K562 (cell line): ENCODE measurements around the gene TSPYL6. TPM values are rescaled to one million over a fixed set of nuclear protein-coding genes. Genes with fewer than 3 reads are reported as not detected.

ENCODE experiments used
- ATAC-seq: fragments of 200-7000 bp; cut with Tn5 transposase; 3 replicates; pipeline ENCODE4 v1.9.1; 2020; ENCODE audit warnings: moderate library complexity
- BruUV-seq: library from RNA; stranded (reverse); fragments of 400-500 nt; replicated peaks from 2 replicates; lab custom pipeline; 2021; lab: Mats Ljungman, UMichigan
- CTCF ChIA-PET: fragments of 300-600 bp; formaldehyde crosslinking; extraction: SDS; loops from one replicate; lab custom pipeline; 2021; ENCODE audit warnings: low intra/inter-chr PET ratio; lab: Yijun Ruan, JAX
- POLR2A ChIA-PET: fragments of 300-600, 350-650 bp; sonication (Branson Sonifier 250); formaldehyde crosslinking; extraction: SDS; loops from one replicate; lab custom pipeline; 2021; ENCODE audit warnings: antibody characterized with exemption, inconsistent platforms; lab: Yijun Ruan, JAX
- DNase-seq, 4 experiments: peaks; one replicate each; pipeline versions ENCODE4 v3.0.0 to v3.0.0-alpha.2; 2011 to 2018; ENCODE audit warnings: low spot score in 3 of 4, mixed read lengths in 3 of 4; ENCODE audit errors: extremely low read depth in 1 of 4
- FAIRE-seq: peaks from 2 replicates; lab custom pipeline; 2011; peaks lifted over from hg19 to GRCh38; lab: Jason Lieb, UNC
- H2AFZ ChIP-seq: 2 replicates; pipeline ENCODE4 v1.6.0; 2011; ENCODE audit warnings: low read depth, low read length, control low read depth, inconsistent platforms
- H3K27ac ChIP-seq: fragments of 200-600 bp; 3 replicates; pipeline ENCODE4 v1.8.0; 2011; ENCODE audit warnings: low read depth, mild to moderate bottlenecking, control low read depth, inconsistent platforms, low read length, moderate library complexity, mixed read lengths; ENCODE audit errors: extremely low read depth
- H3K27me3 ChIP-seq, 2 experiments: fragments of 300-600 bp in 1 of 2; 2 replicates in 1 of 2; 3 replicates in 1 of 2; pipeline versions ENCODE4 v1.6.0 to v1.8.0; 2011; ENCODE audit warnings: inconsistent platforms in 2 of 2, low read length in 2 of 2, mild to moderate bottlenecking in 1 of 2, mixed read lengths in 1 of 2, moderate library complexity in 1 of 2; ENCODE audit not compliant: control insufficient read depth in 2 of 2, insufficient read depth in 2 of 2
- H3K36me3 ChIP-seq: fragments of 300-600 bp; 3 replicates; pipeline ENCODE4 v1.8.0; 2011; ENCODE audit warnings: mild to moderate bottlenecking, low read length, inconsistent platforms; ENCODE audit not compliant: control insufficient read depth, insufficient read depth
- H3K4me1 ChIP-seq, 2 experiments: fragments of 200-600 bp in 1 of 2; replicated peaks in 1 of 2; 2 replicates in 1 of 2; 3 replicates in 1 of 2; pipeline versions ENCODE4 v1.5.1 to v1.8.0; 2011; ENCODE audit warnings: inconsistent platforms in 2 of 2, low read length in 2 of 2, mild to moderate bottlenecking in 1 of 2, mixed read lengths in 1 of 2, moderate library complexity in 1 of 2; ENCODE audit not compliant: control insufficient read depth in 2 of 2, insufficient read depth in 2 of 2
- H3K4me2 ChIP-seq: 2 replicates; pipeline ENCODE4 v1.6.1; 2011; ENCODE audit warnings: low read length, control low read depth, inconsistent platforms, mixed read lengths; ENCODE audit not compliant: insufficient read depth
- H3K4me3 ChIP-seq: fragments of 200-600 bp; sonication (generic), shearing (Covaris generic); 2 replicates; pipeline ENCODE4 v1.5.1; 2016; ENCODE audit warnings: control low read depth, inconsistent platforms
- H3K79me2 ChIP-seq: fragments of 200-600 bp; 3 replicates; pipeline ENCODE4 v1.8.0; 2011; ENCODE audit warnings: low read length, inconsistent platforms; ENCODE audit not compliant: control insufficient read depth, insufficient read depth
- H3K9ac ChIP-seq, 2 experiments: 2 replicates each; pipeline versions ENCODE4 v1.6.0 to v1.6.1; 2011; ENCODE audit warnings: low read depth in 2 of 2, low read length in 2 of 2, control low read depth in 1 of 2, inconsistent platforms in 1 of 2, mild to moderate bottlenecking in 1 of 2, mixed read lengths in 1 of 2; ENCODE audit not compliant: insufficient read depth in 1 of 2
- H3K9me1 ChIP-seq: one replicate; pipeline ENCODE4 v1.6.0; 2011; ENCODE audit warnings: inconsistent platforms, mild to moderate bottlenecking, low read length, moderate library complexity; ENCODE audit not compliant: control insufficient read depth, insufficient read depth
- H3K9me3 ChIP-seq: replicated peaks from 2 replicates; pipeline ENCODE4 v1.5.1; 2011; ENCODE audit warnings: low read depth, low read length, inconsistent platforms; ENCODE audit not compliant: control insufficient read depth, insufficient read depth
- H4K20me1 ChIP-seq: replicated peaks from 2 replicates; pipeline ENCODE4 v1.6.1; 2011; ENCODE audit warnings: low read length, inconsistent platforms, mixed read lengths; ENCODE audit not compliant: control insufficient read depth, insufficient read depth
- FOXM1 ChIP-seq, 2 experiments: fragments of 450-650 bp in 1 of 2; sonication (generic) in 1 of 2; formaldehyde crosslinking in 1 of 2; IDR thresholded peaks; 2 replicates each; pipeline versions ENCODE4 v1.6.1 to v1.9.0; 2017 to 2022; ENCODE audit warnings: low read depth in 2 of 2, mild to moderate bottlenecking in 2 of 2, missing genetic modification reagents in 1 of 2, moderate library complexity in 1 of 2
- MEIS2 ChIP-seq: fragments of 450-650 bp; IDR thresholded peaks from 2 replicates; pipeline ENCODE4 v1.6.1; 2014; ENCODE audit warnings: mild to moderate bottlenecking; ENCODE audit not compliant: partially characterized antibody
- PRPF4 ChIP-seq: fragments of 200-400 bp; formaldehyde crosslinking; IDR thresholded peaks from one replicate; pipeline ENCODE4 v1.6.1; 2017; ENCODE audit warnings: low read length, low read depth, mild to moderate bottlenecking; ENCODE audit not compliant: insufficient read depth, poor library complexity, severe bottlenecking
- SRSF3 ChIP-seq: fragments of 200-400 bp; formaldehyde crosslinking; IDR thresholded peaks from 2 replicates; pipeline ENCODE4 v1.6.1; 2016; ENCODE audit warnings: mild to moderate bottlenecking, low read length, moderate library complexity; ENCODE audit not compliant: insufficient read depth
- ZKSCAN8 ChIP-seq: fragments of 200-800 bp; sonication (Bioruptor generic); IDR thresholded peaks from 2 replicates; pipeline ENCODE4 v1.6.1; 2016; ENCODE audit warnings: missing genetic modification characterization, missing compliant biosample characterization
- ZNF699 ChIP-seq: fragments of 250-450 bp; sonication (Bioruptor Pico); IDR thresholded peaks from 2 replicates; pipeline ENCODE4 v1.8.0; 2021; ENCODE audit warnings: mild to moderate bottlenecking, moderate library complexity; ENCODE audit not compliant: insufficient replicate concordance
- WGBS: fragments of 100-300 bp; shearing (Covaris generic); methylation state at CpG from one replicate; pipeline ENCODE4 v1.1.6; 2016; ENCODE audit warnings: low coverage, mixed read lengths; ENCODE audit not compliant: insufficient coverage; ENCODE audit errors: missing lambda C conversion rate; 5-methylcytosine and 5-hydroxymethylcytosine counted together
- in situ Hi-C: fragments of 300-500 bp; cut with MboI; formaldehyde crosslinking; loops from 4 replicates; pipeline ENCODE4 v1.15.0; 2018; ENCODE audit warnings: inconsistent platforms, mixed read lengths
- intact Hi-C: fragments of 100-400 bp; cut with micrococcal nuclease; formaldehyde crosslinking; loops from 2 replicates; pipeline ENCODE4 v1.14.2; 2022
- polyA plus RNA-seq, 8 experiments: library from polyadenylated mRNA; depleted of rRNA in 4 of 8; stranded (reverse) in 5 of 8; unstranded in 3 of 8; fragments of >200 nt; fragmentation: Nextera tagmentation in 2 of 8; fragmentation: Illumina TruSeq in 1 of 8; extraction: Ambion mirVana in 2 of 8; extraction: Trizol in 1 of 8; gene quantifications; 2 replicates each; pipeline versions ENCODE4 v1.2.1 to v1.2.3, GENCODE V29; 2011 to 2014; ENCODE audit warnings: inconsistent platforms in 1 of 8, missing spikeins in 1 of 8
- total RNA-seq, 7 experiments: library from RNA; depleted of rRNA in 6 of 7; stranded (reverse); fragments of >200 nt in 6 of 7; fragmentation: Illumina TruSeq in 2 of 7; extraction: Trizol in 2 of 7; gene quantifications; 2 replicates each; pipeline versions ENCODE4 v1.2.1 to v1.2.3, GENCODE V29; 2011 to 2021; ENCODE audit warnings: low replicate concordance in 1 of 7
- TF ChIP-seq, protein P1 (sequence below): fragments of 450-650 bp; IDR thresholded peaks from 2 replicates; pipeline ENCODE4 v1.6.1; 2018; ENCODE audit not compliant: partially characterized antibody
- TF ChIP-seq, protein P2 (sequence below): fragments of 150-350 bp; conservative IDR thresholded peaks from 2 replicates; pipeline ENCODE4 v1.6.1; 2014; ENCODE audit warnings: low read length
- TF ChIP-seq, protein P3 (sequence below): fragments of 250-450 bp; sonication (Bioruptor Pico); IDR thresholded peaks from 2 replicates; pipeline ENCODE4 v1.4.0; 2020; ENCODE audit warnings: mild to moderate bottlenecking, moderate library complexity

Gene TSPYL6
- total and polyA plus RNA-seq, 9 of the 15 experiments (the other 6 are each of a cell fraction or from before 2014, with no cell fraction given): 1.5 to 10.1 (median 7.6) TPM

DNA sequence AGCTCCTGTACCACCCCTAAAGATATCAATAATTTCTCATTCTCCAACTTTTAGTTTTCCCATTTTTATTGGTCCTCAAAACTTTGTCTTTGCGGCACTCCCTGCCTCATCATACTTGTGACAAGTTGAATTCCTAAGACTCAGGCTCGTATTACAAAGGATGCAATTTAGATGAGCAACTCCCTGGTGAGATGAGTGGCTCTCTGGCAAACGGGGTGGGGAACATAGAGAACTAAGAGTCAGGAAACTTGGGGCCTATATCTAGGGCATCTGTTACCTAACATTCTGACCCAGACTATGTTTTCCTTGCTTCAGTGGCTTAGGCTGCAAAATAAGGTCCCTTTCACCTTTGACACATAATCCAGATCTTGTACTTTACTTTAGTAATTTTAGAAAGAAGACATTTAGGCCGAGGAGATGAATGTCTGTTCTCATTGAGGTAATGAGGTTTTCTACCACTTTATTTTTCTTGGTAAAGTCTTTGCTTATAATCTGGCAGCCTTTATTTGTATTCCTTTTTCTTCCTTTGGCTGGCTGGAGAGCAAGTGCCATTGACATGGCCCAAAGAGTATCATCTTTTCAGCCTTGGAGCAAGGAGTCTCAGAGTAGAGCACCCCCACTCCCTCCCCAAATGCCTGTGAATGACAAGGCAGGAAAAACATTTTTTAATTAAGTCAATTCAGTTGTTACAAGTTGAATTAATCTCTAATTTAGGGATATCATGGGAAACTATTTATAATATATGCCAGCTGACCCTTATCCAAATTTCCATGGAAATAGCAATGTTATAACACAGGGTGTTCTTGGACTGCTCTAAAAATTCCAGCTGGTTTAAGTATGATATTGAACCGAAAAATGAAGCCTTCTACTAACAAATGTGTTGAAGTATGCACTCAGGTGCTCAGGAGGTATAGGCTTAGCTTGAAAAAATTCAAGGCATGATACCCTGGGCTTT is 15.2 kb downstream of the TSPYL6 start:
- no peaks in the 10 kb centered on the region for H3K9me1 ChIP-seq
- H3K9ac ChIP-seq: no peak overlapping the region
- no peak overlapping the region for H3K4me3 ChIP-seq
- no peak for FAIRE-seq
- no peaks in the 10 kb centered on the region for H3K4me1 ChIP-seq
- H3K36me3 ChIP-seq: peaks cover 8% of the 10 kb centered on the region; the same call in 1 of the 3 replicates
- no peak overlapping the region for H3K27ac ChIP-seq
- no peak overlapping the region for H2AFZ ChIP-seq
- intact Hi-C loops: no loop called here
- ChIA-PET CTCF (no interaction called here), POLR2A (no interaction called here)
- no TSS peak for BruUV-seq
- H4K20me1 ChIP-seq: no peaks in the 10 kb centered on the region
- no peak for DNase-seq
- no peaks in the 10 kb centered on the region for H3K9me3 ChIP-seq
- H3K27me3 ChIP-seq: no peaks in the 10 kb centered on the region
- H3K4me2 ChIP-seq: no peak overlapping the region
- in situ Hi-C loops: no loop called here
- WGBS: 31% methylated on average over 5 of the region's 5 CpGs
- 0 out of 3 replicates have a peak, but pooled peaks cover 7% of the 10 kb centered on the region for H3K79me2 ChIP-seq
- ATAC-seq: no peak
- no peak for TF ChIP-seq ZNF699 (CRISPR knock-in tag)
- TF ChIP-seq, protein P1, sequence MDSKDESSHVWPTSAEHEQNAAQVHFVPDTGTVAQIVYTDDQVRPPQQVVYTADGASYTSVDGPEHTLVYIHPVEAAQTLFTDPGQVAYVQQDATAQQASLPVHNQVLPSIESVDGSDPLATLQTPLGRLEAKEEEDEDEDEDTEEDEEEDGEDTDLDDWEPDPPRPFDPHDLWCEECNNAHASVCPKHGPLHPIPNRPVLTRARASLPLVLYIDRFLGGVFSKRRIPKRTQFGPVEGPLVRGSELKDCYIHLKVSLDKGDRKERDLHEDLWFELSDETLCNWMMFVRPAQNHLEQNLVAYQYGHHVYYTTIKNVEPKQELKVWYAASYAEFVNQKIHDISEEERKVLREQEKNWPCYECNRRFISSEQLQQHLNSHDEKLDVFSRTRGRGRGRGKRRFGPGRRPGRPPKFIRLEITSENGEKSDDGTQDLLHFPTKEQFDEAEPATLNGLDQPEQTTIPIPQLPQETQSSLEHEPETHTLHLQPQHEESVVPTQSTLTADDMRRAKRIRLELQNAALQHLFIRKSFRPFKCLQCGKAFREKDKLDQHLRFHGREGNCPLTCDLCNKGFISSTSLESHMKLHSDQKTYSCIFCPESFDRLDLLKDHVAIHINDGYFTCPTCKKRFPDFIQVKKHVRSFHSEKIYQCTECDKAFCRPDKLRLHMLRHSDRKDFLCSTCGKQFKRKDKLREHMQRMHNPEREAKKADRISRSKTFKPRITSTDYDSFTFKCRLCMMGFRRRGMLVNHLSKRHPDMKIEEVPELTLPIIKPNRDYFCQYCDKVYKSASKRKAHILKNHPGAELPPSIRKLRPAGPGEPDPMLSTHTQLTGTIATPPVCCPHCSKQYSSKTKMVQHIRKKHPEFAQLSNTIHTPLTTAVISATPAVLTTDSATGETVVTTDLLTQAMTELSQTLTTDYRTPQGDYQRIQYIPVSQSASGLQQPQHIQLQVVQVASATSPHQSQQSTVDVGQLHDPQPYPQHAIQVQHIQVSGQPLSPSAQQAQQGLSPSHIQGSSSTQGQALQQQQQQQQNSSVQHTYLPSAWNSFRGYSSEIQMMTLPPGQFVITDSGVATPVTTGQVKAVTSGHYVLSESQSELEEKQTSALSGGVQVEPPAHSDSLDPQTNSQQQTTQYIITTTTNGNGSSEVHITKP: no peak
- no peak for TF ChIP-seq PRPF4
- TF ChIP-seq, protein P2, sequence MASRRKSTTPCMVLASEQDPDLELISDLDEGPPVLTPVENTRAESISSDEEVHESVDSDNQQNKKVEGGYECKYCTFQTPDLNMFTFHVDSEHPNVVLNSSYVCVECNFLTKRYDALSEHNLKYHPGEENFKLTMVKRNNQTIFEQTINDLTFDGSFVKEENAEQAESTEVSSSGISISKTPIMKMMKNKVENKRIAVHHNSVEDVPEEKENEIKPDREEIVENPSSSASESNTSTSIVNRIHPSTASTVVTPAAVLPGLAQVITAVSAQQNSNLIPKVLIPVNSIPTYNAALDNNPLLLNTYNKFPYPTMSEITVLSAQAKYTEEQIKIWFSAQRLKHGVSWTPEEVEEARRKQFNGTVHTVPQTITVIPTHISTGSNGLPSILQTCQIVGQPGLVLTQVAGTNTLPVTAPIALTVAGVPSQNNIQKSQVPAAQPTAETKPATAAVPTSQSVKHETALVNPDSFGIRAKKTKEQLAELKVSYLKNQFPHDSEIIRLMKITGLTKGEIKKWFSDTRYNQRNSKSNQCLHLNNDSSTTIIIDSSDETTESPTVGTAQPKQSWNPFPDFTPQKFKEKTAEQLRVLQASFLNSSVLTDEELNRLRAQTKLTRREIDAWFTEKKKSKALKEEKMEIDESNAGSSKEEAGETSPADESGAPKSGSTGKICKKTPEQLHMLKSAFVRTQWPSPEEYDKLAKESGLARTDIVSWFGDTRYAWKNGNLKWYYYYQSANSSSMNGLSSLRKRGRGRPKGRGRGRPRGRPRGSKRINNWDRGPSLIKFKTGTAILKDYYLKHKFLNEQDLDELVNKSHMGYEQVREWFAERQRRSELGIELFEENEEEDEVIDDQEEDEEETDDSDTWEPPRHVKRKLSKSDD: no peak
- TF ChIP-seq MEIS2: no peak
- TF ChIP-seq FOXM1 (IDR thresholded peaks at IDR 0.05; ENCODE audit: low read depth): no peak
- TF ChIP-seq FOXM1 (CRISPR knock-in tag; IDR thresholded peaks at IDR 0.05; ENCODE audit: low read depth): no peak
- TF ChIP-seq SRSF3: no peak
- no peak for TF ChIP-seq ZKSCAN8 (CRISPR knock-in tag)
- TF ChIP-seq, protein P3, sequence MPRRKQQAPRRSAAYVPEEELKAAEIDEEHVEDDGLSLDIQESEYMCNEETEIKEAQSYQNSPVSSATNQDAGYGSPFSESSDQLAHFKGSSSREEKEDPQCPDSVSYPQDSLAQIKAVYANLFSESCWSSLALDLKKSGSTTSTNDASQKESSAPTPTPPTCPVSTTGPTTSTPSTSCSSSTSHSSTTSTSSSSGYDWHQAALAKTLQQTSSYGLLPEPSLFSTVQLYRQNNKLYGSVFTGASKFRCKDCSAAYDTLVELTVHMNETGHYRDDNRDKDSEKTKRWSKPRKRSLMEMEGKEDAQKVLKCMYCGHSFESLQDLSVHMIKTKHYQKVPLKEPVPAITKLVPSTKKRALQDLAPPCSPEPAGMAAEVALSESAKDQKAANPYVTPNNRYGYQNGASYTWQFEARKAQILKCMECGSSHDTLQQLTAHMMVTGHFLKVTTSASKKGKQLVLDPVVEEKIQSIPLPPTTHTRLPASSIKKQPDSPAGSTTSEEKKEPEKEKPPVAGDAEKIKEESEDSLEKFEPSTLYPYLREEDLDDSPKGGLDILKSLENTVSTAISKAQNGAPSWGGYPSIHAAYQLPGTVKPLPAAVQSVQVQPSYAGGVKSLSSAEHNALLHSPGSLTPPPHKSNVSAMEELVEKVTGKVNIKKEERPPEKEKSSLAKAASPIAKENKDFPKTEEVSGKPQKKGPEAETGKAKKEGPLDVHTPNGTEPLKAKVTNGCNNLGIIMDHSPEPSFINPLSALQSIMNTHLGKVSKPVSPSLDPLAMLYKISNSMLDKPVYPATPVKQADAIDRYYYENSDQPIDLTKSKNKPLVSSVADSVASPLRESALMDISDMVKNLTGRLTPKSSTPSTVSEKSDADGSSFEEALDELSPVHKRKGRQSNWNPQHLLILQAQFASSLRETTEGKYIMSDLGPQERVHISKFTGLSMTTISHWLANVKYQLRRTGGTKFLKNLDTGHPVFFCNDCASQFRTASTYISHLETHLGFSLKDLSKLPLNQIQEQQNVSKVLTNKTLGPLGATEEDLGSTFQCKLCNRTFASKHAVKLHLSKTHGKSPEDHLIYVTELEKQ (CRISPR knock-in tag): no peak
